Esophagus squamous epithelium (tissue), 4 donors: ENCODE results near the gene PSG2.
"Not testable (repeated sequence)": the region's sequence is repeated elsewhere in the genome, so short reads cannot be mapped to it uniquely, and the experiment has no call there.

Experiments used
- CTCF ChIP-seq, 6 experiments: fragments of 450-650 bp in 4 of 6; fragments of 200-600 bp in 2 of 6; sonication (generic) in 2 of 6; IDR thresholded peaks; one replicate each; pipeline ENCODE4 v1.5.1; 2016 to 2019; ENCODE audit warnings: antibody characterized with exemption in 6 of 6, mild to moderate bottlenecking in 4 of 6, moderate library complexity in 4 of 6
- POLR2A ChIP-seq, 4 donors: fragments of 450-650 bp; IDR thresholded peaks; one replicate each; pipeline ENCODE4 v1.6.1; 2017; ENCODE audit warnings: antibody characterized with exemption in 4 of 4, mild to moderate bottlenecking in 4 of 4, moderate library complexity in 3 of 4

GRCh38 chr19:43127336-43127735, 44.8 kb upstream of the PSG2 start:
- not testable (repeated sequence) for TF ChIP-seq POLR2A, CTCF (IDR thresholded peaks at IDR 0.05)
